Hepatocyte (in vitro differentiated cells): ENCODE results near the gene PARP2. TPM values are rescaled to one million over a fixed set of nuclear protein-coding genes. Genes with fewer than 3 reads are reported as not detected.

Experiments
- DNase-seq: peaks from one replicate; pipeline ENCODE4 v3.0.0-alpha.2; 2016; ENCODE audit warnings: low spot score
- H2AFZ ChIP-seq: fragments of 200-600 bp; sonication (generic); 2 replicates; pipeline ENCODE4 v1.6.0; 2016; ENCODE audit warnings: antibody characterized with exemption, mild to moderate bottlenecking
- H3K27ac ChIP-seq: fragments of 200-600 bp; sonication (generic); 2 replicates; pipeline ENCODE4 v1.5.1; 2016; ENCODE audit warnings: mild to moderate bottlenecking
- H3K27me3 ChIP-seq: fragments of 200-600 bp; sonication (generic); 2 replicates; pipeline ENCODE4 v1.6.1; 2016
- H3K36me3 ChIP-seq: fragments of 200-600 bp; sonication (generic); replicated peaks from 2 replicates; pipeline ENCODE4 v1.5.1; 2016; ENCODE audit warnings: low read depth; ENCODE audit not compliant: insufficient read depth
- H3K4me1 ChIP-seq: fragments of 200-600 bp; sonication (generic); 2 replicates; pipeline ENCODE4 v1.5.1; 2016; ENCODE audit warnings: mild to moderate bottlenecking, moderate library complexity; ENCODE audit not compliant: insufficient read depth
- H3K4me2 ChIP-seq: fragments of 200-600 bp; sonication (generic); 2 replicates; pipeline ENCODE4 v1.6.0; 2016
- H3K4me3 ChIP-seq: fragments of 200-600 bp; sonication (generic); 2 replicates; pipeline ENCODE4 v1.5.1; 2016; ENCODE audit warnings: mild to moderate bottlenecking
- H3K79me2 ChIP-seq: fragments of 200-600 bp; sonication (generic); 2 replicates; pipeline ENCODE4 v1.6.0; 2017; ENCODE audit warnings: mild to moderate bottlenecking
- H3K9me2 ChIP-seq: fragments of 200-600 bp; sonication (generic); replicated peaks from 2 replicates; pipeline ENCODE4 v1.6.0; 2017; ENCODE audit warnings: mild to moderate bottlenecking; ENCODE audit not compliant: insufficient read depth
- H3K9me3 ChIP-seq: fragments of 200-600 bp; sonication (generic); 2 replicates; pipeline ENCODE4 v1.5.1; 2016; ENCODE audit warnings: low read depth, mild to moderate bottlenecking
- H4K20me1 ChIP-seq: fragments of 200-600 bp; sonication (generic); 2 replicates; pipeline ENCODE4 v1.6.0; 2016; ENCODE audit warnings: mild to moderate bottlenecking; ENCODE audit not compliant: insufficient read depth, poor library complexity, severe bottlenecking
- EZH2 ChIP-seq: fragments of 200-600 bp; sonication (generic); IDR thresholded peaks from 2 replicates; pipeline ENCODE4 v1.6.1; 2016; ENCODE audit warnings: antibody characterized with exemption, mild to moderate bottlenecking, borderline replicate concordance
- EZH2phosphoT487 ChIP-seq: fragments of 200-600 bp; sonication (generic); IDR thresholded peaks from one replicate; pipeline ENCODE4 v1.6.1; 2018; ENCODE audit warnings: antibody characterized with exemption, mild to moderate bottlenecking, low read depth, moderate library complexity; ENCODE audit not compliant: unreplicated experiment, severe bottlenecking
- WGBS: methylation state at CpG from one replicate; pipeline ENCODE4 v1.1.6; 2016; ENCODE audit warnings: low lambda C conversion rate; ENCODE audit errors: missing lambda C conversion rate; 5-methylcytosine and 5-hydroxymethylcytosine counted together
- polyA plus RNA-seq: library from polyadenylated mRNA; unstranded; fragments of >200 nt; fragmentation: Nextera tagmentation; extraction: Ambion mirVana; gene quantifications from 2 replicates; pipeline ENCODE4 v1.2.1, GENCODE V29; 2016
- total RNA-seq: library from RNA; depleted of rRNA; stranded (reverse); fragments of >200 nt; gene quantifications from 2 replicates; pipeline ENCODE4 v1.2.3, GENCODE V29; 2014
- TF ChIP-seq, protein P1 (sequence below): fragments of 200-600 bp; sonication (generic); IDR thresholded peaks from 2 replicates; pipeline ENCODE4 v1.5.1; 2016; ENCODE audit warnings: antibody characterized with exemption, mild to moderate bottlenecking; ENCODE audit not compliant: poor library complexity

PARP2 gene, protein sequence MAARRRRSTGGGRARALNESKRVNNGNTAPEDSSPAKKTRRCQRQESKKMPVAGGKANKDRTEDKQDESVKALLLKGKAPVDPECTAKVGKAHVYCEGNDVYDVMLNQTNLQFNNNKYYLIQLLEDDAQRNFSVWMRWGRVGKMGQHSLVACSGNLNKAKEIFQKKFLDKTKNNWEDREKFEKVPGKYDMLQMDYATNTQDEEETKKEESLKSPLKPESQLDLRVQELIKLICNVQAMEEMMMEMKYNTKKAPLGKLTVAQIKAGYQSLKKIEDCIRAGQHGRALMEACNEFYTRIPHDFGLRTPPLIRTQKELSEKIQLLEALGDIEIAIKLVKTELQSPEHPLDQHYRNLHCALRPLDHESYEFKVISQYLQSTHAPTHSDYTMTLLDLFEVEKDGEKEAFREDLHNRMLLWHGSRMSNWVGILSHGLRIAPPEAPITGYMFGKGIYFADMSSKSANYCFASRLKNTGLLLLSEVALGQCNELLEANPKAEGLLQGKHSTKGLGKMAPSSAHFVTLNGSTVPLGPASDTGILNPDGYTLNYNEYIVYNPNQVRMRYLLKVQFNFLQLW
- total RNA-seq (9.8 and 13.9 TPM in 2 replicates), polyA plus RNA-seq (23.4 and 28.5 TPM in 2 replicates)

DNA sequence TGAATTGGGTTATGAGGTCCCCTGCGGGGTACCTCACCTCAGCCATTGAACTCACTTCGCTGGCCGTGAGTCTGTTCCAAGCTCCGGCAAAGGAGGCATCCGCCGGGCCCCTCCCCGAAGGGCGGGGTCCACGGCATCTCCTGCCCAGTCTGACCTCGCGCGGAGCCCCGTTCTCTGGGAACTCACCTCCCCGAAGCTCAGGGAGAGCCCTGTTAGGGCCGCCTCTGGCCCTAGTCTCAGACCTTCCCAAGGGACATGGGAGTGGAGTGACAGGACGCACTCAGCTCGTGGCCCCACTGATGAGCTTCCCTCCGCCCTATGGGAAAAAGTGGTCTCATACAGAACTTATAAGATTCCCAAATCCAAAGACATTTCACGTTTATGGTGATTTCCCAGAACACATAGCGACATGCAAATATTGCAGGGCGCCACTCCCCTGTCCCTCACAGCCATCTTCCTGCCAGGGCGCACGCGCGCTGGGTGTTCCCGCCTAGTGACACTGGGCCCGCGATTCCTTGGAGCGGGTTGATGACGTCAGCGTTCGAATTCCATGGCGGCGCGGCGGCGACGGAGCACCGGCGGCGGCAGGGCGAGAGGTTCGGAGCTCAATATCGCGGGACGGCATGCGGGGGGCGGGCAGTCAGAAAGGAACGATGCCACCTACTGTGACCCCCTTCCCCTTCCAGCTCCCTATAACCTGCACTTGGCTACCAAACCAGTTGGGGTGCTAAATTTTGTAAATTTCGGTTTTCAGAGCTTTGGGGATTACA lies at the start of gene PARP2:
PARP2 (plus strand) TSS at position 544 of the 770 bp plus-strand sequence; CDS start at position 551, 7 bp downstream.
- peak; percentile 99 for DNase-seq
- peak within 1 kb of the TSS; percentile 81 for H2AFZ ChIP-seq
- H3K4me1 ChIP-seq, result no peaks in the 10 kb centered on the region
- H3K36me3 ChIP-seq, result no peaks in the 10 kb centered on the region
- TF ChIP-seq EZH2 (no peak), EZH2phosphoT487 (no peak)
- TF ChIP-seq, protein P1, sequence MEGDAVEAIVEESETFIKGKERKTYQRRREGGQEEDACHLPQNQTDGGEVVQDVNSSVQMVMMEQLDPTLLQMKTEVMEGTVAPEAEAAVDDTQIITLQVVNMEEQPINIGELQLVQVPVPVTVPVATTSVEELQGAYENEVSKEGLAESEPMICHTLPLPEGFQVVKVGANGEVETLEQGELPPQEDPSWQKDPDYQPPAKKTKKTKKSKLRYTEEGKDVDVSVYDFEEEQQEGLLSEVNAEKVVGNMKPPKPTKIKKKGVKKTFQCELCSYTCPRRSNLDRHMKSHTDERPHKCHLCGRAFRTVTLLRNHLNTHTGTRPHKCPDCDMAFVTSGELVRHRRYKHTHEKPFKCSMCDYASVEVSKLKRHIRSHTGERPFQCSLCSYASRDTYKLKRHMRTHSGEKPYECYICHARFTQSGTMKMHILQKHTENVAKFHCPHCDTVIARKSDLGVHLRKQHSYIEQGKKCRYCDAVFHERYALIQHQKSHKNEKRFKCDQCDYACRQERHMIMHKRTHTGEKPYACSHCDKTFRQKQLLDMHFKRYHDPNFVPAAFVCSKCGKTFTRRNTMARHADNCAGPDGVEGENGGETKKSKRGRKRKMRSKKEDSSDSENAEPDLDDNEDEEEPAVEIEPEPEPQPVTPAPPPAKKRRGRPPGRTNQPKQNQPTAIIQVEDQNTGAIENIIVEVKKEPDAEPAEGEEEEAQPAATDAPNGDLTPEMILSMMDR, result no peak
- peak within 1 kb of the TSS; percentile 97 for H3K27ac ChIP-seq
- H3K9me2 ChIP-seq, result no peaks in the 10 kb centered on the region
- H3K79me2 ChIP-seq, result peaks cover 6% of the 10 kb centered on the region
- under 1% methylated on average over 49 of the region's 50 CpGs for WGBS
- no peaks in the 10 kb centered on the region for H3K27me3 ChIP-seq
- no peaks in the 10 kb centered on the region for H4K20me1 ChIP-seq
- peak within 1 kb of the TSS; percentile 75 for H3K4me3 ChIP-seq
- peak within 1 kb of the TSS; percentile 73 for H3K4me2 ChIP-seq
- no peaks in the 10 kb centered on the region for H3K9me3 ChIP-seq

GRCh38 chr14:20294636-20295035 lies 48.8 kb upstream of the PARP2 start:
- Histone ChIP-seq H2AFZ (no peak overlapping the region), H3K4me3 (no peak overlapping the region), H3K4me1 (no peaks in the 10 kb centered on the region), H3K9me3 (no peaks in the 10 kb centered on the region), H3K27ac (no peak overlapping the region), H3K4me2 (no peak overlapping the region), H3K27me3 (no peaks in the 10 kb centered on the region), H3K9me2 (no peaks in the 10 kb centered on the region), H4K20me1 (no peaks in the 10 kb centered on the region), H3K79me2 (no peaks in the 10 kb centered on the region), H3K36me3 (no peaks in the 10 kb centered on the region)
- TF ChIP-seq, protein P1, result no peak
- TF ChIP-seq EZH2, result no peak
- TF ChIP-seq EZH2phosphoT487, result no peak
- 100% methylated on average over 2 of the region's 2 CpGs for WGBS
- no peak for DNase-seq

- no peaks in the 10 kb centered on the region for H3K9me2 ChIP-seq
- TF ChIP-seq, protein P1, result no peak
- TF ChIP-seq EZH2phosphoT487 (no peak), EZH2 (no peak)
- no peak overlapping the region for H3K4me2 ChIP-seq
- H3K36me3 ChIP-seq, result no peaks in the 10 kb centered on the region
- H4K20me1 ChIP-seq, result no peaks in the 10 kb centered on the region
- no peak overlapping the region for H3K4me3 ChIP-seq
- 95% methylated on average over 4 of the region's 4 CpGs for WGBS
- H2AFZ ChIP-seq, result no peak overlapping the region
- no peaks in the 10 kb centered on the region for H3K4me1 ChIP-seq
- no peaks in the 10 kb centered on the region for H3K9me3 ChIP-seq
- H3K27ac ChIP-seq, result no peak overlapping the region
- H3K27me3 ChIP-seq, result no peaks in the 10 kb centered on the region
- DNase-seq, result no peak
- no peaks in the 10 kb centered on the region for H3K79me2 ChIP-seq
These were observed 48.4 kb upstream of the PARP2 start for GRCh38 chr14:20295067-20295466.
